Measurements from ENCODE around the gene PLEKHD1.

DNA sequence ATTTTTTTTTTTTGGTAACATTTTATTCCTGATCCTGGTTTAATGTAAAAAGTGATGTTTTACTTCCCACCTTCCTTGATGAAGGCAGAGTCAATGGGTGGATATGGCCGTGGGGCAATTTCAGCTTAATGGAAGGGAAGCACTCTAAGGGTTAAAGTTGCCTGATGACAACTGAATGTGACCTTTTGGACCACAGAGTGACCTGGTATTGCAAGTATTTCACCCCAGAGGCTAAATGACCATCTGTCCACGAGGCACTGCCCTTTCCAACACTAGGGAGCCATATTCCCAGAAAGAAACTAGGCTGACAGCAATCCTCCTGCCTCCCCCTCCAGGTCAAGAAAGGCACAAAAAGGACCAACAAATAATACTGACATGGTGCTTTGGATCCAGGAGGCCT is 85.3 kb downstream of the PLEKHD1 start:
- TF ChIP-seq ZFP3 (CRISPR knock-in tag; IDR thresholded peaks at IDR 0.05) (no peak), ISL1 (CRISPR knock-in tag; IDR thresholded peaks at IDR 0.05) (no peak), ESRRG (CRISPR knock-in tag; IDR thresholded peaks at IDR 0.05) (no peak)
- TF ChIP-seq, protein P1, sequence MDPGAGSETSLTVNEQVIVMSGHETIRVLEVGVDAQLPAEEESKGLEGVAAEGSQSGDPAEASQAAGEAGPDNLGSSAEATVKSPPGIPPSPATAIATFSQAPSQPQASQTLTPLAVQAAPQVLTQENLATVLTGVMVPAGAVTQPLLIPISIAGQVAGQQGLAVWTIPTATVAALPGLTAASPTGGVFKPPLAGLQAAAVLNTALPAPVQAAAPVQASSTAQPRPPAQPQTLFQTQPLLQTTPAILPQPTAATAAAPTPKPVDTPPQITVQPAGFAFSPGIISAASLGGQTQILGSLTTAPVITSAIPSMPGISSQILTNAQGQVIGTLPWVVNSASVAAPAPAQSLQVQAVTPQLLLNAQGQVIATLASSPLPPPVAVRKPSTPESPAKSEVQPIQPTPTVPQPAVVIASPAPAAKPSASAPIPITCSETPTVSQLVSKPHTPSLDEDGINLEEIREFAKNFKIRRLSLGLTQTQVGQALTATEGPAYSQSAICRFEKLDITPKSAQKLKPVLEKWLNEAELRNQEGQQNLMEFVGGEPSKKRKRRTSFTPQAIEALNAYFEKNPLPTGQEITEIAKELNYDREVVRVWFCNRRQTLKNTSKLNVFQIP (CRISPR knock-in tag; IDR thresholded peaks at IDR 0.05; ENCODE audit: borderline replicate concordance, low read depth): no peak
- TF ChIP-seq, protein P2, sequence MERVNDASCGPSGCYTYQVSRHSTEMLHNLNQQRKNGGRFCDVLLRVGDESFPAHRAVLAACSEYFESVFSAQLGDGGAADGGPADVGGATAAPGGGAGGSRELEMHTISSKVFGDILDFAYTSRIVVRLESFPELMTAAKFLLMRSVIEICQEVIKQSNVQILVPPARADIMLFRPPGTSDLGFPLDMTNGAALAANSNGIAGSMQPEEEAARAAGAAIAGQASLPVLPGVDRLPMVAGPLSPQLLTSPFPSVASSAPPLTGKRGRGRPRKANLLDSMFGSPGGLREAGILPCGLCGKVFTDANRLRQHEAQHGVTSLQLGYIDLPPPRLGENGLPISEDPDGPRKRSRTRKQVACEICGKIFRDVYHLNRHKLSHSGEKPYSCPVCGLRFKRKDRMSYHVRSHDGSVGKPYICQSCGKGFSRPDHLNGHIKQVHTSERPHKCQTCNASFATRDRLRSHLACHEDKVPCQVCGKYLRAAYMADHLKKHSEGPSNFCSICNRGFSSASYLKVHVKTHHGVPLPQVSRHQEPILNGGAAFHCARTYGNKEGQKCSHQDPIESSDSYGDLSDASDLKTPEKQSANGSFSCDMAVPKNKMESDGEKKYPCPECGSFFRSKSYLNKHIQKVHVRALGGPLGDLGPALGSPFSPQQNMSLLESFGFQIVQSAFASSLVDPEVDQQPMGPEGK (CRISPR knock-in tag; IDR thresholded peaks at IDR 0.05; ENCODE audit: borderline replicate concordance): no peak
